ENCODE results near the gene ID3.

- TF ChIP-seq SMAD1 (IDR thresholded peaks at IDR 0.05; ENCODE audit: low read depth, low read length, partially characterized antibody) (no peak), NR2F6 (CRISPR knock-in tag; IDR thresholded peaks at IDR 0.05) (no peak)
Measured at GRCh38 chr1:23592209-23592892, 33.0 kb upstream of the ID3 start.
